ENCODE results near the gene CHIC2.
A peak's percentile ranks its signal among the peaks of the same experiment; 100 is the strongest.

The CHIC2 gene

DNA sequence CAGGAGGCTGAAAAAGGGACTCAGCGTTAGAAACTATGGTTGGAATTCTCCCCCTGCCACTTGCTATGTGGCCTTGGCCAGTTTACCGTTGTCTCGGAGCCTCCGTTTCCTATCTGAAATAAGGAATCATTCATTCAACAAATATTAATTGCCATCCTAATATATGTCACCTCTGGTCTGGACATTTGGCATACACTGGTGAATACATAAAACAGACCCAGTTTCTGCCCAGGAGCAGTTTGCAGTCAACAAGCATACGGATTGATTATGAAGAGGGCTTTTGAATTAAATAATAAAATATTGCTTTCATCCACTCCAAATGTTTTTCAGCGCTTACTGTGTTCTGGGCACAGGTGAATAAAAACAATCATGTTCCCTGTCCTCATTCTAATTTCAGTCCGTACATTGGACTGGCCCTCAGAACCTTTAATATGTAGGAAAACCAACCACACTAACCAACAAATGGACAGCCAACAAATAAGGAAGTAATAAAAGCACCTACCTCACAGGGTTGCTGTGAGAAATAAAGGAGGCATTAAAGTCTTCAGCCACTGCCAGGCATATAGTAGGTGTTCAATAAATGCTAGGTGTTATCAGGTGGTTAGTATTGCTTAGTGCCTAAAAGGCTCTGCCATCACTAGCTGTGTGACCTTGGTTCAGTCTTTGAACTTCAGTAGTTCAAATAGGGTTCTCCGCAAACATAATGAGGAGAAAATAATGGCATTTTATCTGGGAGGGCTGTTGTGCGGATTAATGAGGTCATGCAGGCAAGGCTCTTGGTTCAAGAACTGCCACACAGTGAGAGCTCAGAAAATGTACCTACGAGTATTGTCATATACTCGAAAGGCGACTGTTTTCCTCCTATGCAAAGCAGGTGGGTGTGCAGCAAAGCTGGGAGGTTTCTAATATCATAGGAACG lies 28.3 kb upstream of the CHIC2 start:
- DNase-seq = no peak

DNA sequence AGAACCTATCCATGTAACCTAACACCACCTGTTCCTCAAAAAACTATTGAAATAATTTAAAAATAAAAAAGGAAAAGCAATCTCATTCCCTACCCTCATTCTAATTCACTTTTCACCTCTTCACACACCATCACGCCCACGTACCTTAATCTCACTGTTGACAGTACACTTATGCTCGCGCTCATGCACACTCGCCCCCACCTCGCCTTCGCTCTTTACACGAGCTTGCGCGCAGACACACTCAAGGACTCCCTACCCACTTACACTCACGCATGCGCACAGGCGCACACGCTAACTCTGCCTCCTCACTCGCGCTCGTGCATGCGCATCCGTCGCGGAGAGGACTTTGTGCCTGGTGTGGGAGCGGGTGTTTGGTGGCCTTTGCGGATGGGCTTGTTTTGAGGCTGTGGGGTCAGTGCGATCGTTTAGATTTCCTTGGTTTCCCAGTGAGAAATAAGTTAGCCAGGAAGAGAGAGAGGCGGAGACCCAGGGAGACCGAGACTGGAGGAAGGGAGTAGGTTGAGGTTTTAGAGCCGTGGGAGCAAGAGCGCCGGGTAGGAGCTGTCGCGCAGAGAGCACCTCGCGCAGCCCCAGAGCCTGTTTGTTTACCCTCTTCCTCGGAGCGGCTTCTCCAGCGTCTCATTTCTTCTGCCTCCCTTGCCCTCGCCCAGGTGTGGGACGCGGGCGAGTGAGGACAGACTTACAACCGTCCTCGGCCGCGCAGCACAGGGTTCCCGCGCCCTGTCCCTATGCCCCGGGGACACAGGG lies 27.4 kb upstream of the CHIC2 start:
- DNase-seq = peak; percentile 79

DNA sequence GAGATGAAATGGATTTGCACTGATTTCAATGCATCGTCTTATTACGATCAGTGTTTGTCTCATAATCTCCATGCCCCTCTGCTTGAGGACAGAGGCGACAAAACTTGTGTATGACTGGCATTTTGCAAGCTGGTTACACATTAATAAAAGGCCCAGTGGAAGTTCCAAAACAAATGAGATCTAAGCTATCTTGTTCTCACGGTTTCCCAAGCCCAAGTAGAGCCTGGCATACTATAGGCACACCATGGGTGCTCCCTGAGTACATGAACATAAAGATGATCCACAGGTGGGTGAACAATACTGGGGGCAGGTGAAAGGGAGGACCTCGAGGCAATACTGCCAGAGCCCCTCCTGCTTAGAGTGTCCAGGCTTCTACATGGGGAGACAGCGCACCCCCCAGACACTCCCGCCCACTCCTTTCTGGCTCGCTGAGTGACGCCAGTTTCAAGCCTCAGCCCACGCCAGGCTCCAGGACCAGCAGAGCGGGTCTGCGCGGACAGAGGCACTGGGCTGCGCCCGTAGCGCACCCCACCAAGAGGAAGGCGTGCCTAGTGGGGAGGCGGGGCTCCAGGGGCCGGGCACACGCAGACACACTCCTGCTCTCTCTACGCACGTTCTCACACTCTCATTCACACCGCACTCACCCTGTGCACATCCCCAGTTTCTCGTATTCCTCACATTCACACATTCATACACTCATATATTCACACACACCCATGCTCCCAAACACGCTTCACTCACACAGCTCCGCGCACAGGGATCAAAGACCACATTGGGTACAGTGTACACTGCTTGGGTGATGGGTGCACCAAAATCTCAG lies 26.6 kb upstream of the CHIC2 start:
- peak; percentile 29 for DNase-seq

DNA sequence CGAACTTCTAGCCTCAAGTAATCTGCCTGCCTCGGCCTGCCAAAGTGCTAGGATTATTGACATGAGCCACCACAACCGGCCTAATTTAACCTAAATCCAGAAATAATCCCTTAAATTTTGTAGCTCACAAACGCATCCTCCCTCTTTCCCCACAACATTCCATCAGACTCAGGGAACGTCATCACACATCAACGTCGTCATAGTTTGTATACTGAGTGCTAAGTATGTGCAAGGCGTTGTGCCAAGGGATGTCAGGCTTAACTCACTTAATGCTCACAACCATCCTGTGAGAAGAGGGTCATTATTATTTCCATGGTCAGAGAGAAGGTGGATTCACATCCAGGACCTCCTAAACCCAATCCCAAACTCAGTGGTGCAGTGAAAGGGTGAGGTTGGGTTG lies 26.0 kb upstream of the CHIC2 start:
- DNase-seq = no peak

DNA sequence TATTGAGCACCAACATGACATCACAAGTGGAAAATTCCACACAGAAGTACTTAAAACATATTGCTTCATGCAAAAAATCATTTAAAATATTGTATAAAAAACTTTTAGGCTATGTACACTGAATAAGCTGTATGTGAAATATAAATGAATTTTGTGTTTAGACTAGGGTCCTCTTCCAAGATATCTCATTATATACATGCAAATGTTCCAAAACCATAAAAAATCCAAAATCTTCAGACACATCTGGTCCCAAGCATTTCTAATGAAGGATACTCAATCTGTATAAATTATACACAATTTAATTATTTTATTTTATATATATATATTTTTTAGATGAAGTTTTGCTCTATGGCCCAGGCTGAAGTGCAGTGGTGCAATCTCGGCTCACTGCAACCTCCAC lies 25.5 kb upstream of the CHIC2 start:
- no peak for DNase-seq

DNA sequence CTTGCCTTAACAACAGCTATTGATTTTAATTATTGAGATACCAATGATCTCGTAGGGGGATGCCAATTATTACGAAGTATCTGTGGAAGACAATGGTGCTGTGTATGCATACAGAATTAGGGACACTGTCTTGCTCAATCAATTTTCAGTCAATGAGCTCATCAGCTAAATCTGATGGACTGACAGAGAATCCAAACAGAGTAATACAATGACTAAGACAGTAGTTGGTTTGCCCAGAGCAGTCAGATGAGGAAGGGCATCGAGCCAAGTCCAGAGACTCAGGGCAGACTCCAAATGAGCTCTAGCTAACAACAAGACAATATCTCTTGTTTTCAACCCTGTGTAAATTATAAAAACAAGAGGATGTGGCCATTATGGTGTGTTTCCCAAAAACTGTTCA lies 20.9 kb upstream of the CHIC2 start:
- DNase-seq = no peak

DNA sequence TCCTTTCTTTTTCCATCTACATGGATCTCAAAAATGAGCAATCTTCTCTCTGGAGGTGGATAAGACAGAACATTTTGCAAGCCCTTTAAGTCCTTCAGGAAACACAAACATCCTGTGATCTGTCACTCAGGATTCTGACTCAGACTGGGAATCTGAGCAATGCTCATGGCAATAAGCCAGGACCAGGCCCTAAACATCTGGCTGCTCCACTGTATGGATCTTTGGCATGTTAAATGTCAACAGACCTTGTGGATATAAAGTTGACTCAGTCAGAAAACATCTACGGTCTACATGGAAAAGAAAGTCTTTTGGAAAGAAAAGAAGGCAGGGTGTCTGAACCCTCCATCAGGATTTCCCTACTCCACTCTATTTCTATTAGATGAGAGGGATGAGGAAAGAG lies 17.8 kb upstream of the CHIC2 start:
- no peak for DNase-seq

DNA sequence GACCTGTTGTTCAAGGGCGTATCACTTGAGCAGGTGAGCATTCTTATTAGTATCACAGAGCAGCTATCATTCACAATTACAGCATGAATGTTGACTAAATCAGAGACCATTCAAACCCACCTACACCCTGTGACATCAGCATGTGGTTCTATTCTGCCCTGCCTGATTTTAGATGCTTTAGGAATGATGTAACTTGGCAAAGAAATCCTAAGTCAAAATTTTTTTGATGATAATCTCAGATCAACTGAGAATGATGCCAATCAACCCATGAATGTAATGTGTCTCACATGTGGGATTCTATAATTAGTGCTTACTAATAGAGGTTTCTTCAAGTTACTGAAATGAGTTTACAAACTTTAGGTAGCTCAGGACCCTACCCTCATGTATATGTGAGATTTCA lies 13.4 kb upstream of the CHIC2 start:
- DNase-seq = no peak

DNA sequence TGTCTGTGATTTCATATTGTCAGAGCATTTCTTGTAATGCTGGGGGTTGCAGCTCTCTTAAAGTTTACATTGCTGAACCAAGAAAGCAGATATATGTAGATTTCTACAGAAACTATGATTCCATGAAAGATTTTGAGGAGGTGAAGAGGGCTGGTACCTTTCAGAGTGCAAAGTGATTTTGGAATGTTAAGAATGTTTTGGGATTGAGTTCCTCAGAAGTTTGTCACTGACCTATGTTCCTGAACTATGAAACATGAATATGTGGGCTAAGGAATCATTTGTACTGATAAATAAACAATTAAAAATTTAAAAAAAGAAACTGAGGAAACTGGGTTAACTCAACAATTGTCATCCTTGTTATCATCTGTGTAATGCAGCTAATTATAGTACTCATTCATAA lies 12.3 kb upstream of the CHIC2 start:
- no peak for DNase-seq

DNA sequence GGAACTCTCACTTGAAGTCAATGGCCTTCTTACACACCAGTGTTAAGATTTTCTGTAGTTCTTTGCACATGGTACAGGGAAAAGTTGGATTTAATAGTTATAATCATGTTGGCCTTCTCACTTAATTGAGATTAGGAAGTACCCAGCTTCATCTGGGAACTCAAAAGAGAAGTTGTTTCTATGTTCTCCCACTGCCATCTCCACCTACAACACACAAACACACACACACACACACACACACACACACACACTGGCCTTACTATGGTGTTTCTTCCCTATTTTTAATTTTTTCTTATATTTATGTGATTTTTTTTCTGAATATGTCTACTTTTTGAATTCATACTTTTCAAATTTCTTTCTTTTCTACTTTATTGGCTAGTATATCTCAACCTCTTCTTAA lies 10.0 kb upstream of the CHIC2 start:
- no peak for DNase-seq

DNA sequence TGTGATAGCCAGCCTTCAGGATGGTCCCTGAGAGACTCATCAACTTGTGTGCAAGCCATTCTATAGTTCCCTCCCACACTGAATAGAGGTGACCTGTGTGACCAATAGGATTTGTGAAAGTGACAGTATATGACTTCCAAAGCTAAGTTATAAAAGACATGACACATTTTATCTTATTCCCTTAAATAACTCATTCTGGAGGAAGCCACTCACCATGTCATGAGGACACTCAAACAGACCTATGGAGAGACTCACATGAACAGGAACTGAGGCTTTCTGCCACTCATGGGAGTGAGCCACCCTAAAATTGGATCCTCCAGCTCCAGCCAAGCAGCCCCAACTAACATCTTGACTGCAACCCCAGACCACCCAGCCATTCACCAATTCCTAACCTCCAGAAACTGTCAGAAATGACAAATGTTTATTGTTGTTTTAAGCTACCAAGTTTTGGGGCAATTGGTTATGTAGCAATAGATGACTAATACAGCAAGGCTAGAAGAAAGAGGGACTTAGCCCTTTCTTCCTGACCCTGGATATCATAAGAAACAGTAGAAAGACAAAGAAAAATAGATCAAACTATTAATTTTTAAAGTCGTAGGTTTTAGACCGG lies 9.0 kb upstream of the CHIC2 start:
- no peak for DNase-seq

DNA sequence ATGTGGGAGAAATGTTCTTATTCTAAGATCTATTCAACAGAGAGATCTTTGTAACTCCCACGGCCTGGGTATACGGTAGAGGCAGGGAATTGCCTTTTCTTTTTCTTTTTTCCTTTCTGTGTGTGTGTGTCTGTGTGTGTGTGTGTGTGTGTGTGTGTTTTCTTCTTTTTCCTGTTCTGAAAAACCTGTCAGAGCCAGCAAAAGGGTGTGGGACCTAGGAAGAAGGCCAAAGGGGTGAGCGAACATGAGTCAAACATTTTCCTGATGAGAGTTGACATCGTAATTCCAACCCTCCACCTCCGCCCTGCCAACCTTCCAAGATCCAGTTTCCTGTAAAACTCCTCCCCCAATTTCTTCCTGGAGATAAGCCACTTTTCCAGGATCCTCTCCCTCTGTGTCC lies 2.8 kb upstream of the CHIC2 start:
- no peak for DNase-seq

DNA sequence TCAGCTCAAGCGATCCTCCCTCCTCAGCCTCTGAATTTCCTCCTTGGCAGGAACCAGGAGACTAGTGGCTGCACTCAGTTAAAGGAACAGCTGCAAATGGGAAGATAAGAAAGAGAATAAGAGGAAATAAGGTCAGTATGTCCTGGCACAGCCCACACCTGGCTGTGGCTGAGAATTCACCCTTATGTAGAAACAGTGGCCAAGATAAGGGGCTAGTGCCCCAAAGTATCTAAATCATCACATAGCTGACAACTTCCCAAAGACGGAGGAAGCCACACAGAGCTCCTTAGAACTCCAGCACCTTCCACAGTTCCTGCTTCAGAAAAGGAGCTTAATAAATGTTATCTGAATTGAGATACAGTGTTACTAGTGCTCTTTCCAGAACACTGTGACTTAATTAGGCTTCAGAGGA lies 2.3 kb upstream of the CHIC2 start:
- DNase-seq = no peak

DNA sequence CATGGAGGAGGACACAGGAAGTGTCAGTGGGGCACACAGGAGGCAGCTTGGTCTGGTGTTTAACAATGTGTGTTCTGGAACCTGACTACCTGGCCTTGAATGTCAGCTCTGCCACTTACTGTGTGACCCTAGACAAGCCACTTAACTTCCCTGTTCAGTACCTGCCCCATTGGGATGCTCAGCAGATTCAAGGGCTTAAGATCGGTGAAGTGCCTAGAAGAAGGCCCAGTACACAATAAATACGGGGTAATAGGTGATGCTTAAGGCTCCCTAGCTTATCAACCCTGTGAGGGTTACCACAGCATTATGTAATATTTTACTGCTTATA lies 1.6 kb upstream of the CHIC2 start:
- no peak for DNase-seq

DNA sequence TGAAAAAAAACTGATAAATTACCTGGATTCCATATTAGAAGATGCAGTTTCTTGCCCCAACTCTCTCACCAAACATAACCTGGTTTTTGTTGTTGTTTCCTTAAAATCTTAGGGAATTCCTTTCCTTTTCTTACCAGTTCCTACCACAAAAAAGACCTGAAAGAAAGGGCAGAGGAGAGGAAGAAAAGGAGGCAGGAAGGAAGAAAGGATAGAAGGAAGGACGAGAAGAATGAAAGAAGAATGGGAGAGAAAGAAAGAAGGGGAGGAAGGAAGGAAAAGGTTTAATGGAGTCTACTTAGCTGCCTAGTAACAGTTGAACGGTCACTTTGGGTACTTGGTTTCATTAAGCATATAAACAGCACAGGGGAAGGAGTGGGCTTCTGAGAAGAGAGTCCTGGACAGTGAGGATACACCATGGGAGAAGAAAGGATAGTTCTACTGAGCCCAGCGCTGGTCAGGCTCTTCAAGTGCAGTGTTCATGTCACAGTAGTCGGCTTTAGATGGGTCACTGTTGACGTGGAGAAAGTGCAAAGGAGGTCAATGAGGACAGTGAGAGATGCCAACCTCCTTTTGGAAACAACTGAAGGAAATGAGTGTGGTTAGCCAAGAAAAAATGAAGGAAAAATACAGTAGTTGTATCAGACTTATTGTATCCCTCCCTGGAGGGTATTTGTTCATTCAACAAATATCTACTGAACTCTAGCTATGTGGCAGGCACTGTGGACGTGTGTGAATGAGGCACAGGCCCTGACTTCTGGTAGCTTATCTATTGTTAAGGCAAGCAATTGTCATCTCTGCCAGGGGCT lies 1.1 kb upstream of the CHIC2 start:
- DNase-seq = no peak

DNA sequence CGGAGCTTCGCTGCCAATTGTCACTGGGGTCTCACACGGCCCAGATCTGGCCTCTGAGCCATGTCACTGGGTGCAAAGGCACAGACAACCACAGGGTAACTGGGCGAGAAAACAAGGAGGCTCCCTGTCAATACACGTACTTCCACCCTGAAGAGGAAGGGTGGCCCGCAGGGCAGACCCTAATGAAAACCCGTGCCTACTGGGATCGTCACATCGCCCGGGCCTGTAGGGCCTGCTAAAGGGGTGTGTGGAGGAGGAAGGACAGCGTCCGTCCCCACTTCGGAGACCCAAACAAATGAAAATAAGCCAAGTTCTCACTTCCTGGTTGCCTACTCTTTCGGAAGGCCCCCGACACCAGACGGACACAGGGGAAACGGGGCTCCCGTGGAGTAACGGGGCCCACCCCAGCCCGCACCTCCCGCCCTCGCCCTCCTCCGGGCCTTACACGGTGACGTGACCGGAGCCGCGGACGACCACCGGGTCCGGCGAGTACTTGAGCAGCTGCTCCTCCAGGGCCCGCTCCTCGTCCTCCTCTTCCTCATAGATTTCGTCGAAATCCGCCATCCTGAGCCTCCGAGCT lies 578 bp downstream of the CHIC2 start:
- DNase-seq = peak; percentile 29

DNA sequence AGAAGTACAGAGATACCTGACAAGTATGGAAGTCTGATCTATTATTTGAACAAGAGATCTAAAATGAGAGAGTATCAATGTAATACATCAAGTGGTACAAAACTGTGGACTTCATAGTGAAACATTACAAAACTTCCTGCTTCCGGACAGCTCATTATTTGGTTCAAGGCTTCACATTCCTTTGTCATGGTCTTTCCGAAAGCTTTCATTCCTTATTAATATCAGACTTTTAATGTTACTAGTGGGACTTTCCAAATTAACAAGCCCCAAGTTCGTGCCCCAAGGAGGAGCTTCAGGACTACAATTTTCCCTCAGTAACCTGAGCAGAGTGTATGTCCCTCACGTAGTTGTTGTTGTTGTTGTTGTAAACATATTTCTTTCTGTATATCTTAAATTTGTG lies 1.2 kb downstream of the CHIC2 start:
- DNase-seq = peak; percentile 25

DNA sequence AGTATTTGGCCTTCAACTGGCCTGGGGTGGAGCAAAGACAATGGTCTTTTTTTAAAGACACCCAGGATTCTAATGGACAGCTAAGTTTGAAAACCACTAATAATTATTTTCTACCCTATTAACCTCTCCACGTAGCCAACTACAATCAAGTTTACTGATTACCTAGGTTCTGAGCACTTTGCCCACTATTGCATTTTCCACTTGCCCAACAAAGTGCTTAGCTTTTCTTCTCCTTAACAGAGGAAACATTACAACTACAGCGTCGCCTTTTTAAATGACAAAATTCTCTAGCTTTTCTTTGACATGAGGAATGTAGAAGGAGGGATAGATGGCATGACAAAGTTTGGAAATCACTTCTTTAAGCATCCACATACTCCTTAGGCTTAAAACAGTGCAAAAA lies 2.0 kb downstream of the CHIC2 start:
- no peak for DNase-seq

DNA sequence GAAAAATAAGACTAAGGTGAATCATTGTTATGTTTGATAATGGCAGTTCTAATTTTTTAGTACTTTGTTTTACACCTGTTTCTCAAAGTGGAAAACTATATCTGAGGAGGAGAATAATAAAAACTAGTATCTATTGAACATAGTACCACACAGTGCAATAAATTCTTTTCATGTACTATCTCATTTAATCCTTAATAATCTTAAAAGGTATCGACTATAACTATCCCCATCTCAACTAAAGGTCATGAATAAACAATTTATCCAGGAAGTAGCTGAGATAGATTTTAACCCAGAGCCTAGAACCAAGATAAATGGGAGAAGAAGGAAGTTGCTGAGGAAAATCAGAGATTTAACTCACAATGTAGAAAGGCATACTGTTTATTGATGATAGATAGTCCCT lies 2.5 kb downstream of the CHIC2 start:
- DNase-seq = no peak

DNA sequence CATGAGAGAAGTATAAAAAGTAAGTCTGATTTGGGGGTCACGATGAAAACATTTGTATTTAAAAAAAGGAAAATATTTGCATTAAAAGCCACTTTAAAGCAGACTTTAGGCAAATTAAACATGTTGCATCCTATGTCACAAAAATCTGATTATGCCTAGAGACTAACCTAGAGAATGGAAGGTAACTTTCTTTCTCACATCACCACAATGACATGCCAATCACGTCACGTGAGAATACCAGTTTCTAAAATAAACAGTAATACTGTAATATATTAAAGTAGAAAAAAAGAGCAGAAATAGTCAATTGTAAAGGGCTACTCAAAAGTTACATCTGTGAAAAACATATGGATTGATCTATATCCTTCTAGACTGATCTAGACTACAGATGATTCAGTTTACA lies 3.3 kb downstream of the CHIC2 start:
- no peak for DNase-seq

DNA sequence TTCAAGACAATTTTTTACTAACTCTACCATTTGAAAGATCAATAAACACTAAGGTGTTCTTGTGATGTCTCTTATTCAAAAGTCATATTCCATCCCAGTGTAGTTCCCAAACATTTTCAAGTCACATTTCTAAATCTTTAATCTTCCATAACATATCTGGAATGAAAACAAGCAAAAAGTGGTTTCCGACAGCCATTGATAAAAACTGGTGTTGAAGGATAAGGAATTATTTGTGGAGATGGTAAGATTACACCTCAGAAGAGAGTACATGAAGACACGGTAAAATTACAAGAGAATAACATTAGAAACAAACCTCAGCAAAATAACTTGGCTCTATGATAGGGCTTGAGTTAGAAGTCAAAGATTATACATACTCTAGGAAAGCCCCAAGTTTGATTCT lies 4.3 kb downstream of the CHIC2 start:
- no peak for DNase-seq

DNA sequence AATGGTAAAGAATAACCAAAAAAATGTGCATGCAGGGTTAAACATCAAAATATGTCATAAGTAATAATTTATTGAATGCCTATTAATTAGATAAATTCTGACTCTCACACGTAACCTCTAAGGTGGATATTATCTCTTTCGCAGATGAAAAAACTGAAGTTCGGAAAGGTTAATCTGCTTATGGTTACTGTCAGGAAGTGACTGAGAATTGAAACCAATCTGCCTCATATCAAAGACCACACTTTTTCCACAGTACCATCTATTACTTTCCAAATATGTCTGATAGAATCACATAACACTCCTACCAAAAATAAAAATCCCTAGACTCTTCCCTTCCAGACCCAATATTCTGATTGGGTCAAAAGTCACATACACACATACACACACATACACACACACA lies 6.2 kb downstream of the CHIC2 start:
- DNase-seq = no peak
